ENCODE measurements around the gene FURIN. TPM values are rescaled to one million over a fixed set of nuclear protein-coding genes. Genes with fewer than 3 reads are reported as not detected.

Gene FURIN
- total and polyA plus RNA-seq, 2 of the 8 experiments (the other 6 are each of a cell fraction or from before 2014, with no cell fraction given): 15.8 to 32.1 TPM

GRCh38 chr15:90876046-90876445 lies 7.7 kb downstream of the FURIN start:
- Histone ChIP-seq H4K5ac (ENCODE audit: insufficient read length, low read depth, low read length) (no peak overlapping the region), H2BK15ac (ENCODE audit: low read length) (no peak overlapping the region), H3K4ac (replicated peaks; ENCODE audit: insufficient read length, low read depth, low read length) (no peak overlapping the region), H2BK12ac (ENCODE audit: low read depth, low read length) (no peak overlapping the region), H3K79me1 (ENCODE audit: low read depth, low read length) (peaks cover 2% of the 10 kb centered on the region; the same call in 1 of the 2 replicates), H3K23me2 (ENCODE audit: low read depth, low read length) (peaks cover 3% of the 10 kb centered on the region; the same call in 1 of the 2 replicates), H3K9me3 (ENCODE audit: insufficient read depth in 2 of 2, low read depth in 1 of 2, low read length in 1 of 2) (no peaks in the 10 kb centered on the region), H3K14ac (ENCODE audit: insufficient read length) (no peak overlapping the region), H4K20me1 (replicated peaks in 1 of 2; ENCODE audit: control insufficient read depth in 1 of 2, insufficient read depth in 2 of 2, low read length in 2 of 2) (peaks cover 0 to 3% of the 10 kb centered on the region in 2 experiments), H3K27ac (ENCODE audit: low read depth, low read length) (no peak overlapping the region), H3K9ac (replicated peaks in 1 of 4; ENCODE audit: extremely low read depth in 1 of 4, low read depth in 3 of 4, low read length in 3 of 4) (no peak overlapping the region), H3K4me3 (ENCODE audit: extremely low read depth in 1 of 4, insufficient read depth in 2 of 4, low read depth in 3 of 4, low read length in 4 of 4) (no peak overlapping the region), H3K4me1 (replicated peaks in 1 of 4; ENCODE audit: control insufficient read depth in 3 of 4, insufficient read depth in 4 of 4, low read length in 3 of 4) (peaks cover 11 to 24% (median 16%) of the 10 kb centered on the region in 4 experiments), H2BK120ac (replicated peaks; ENCODE audit: low read depth, low read length) (no peak overlapping the region), H3K23ac (ENCODE audit: insufficient read length) (no peak overlapping the region), H4K8ac (ENCODE audit: extremely low read depth, insufficient read depth, low read length) (no peak overlapping the region), H2AK5ac (ENCODE audit: low read depth, low read length) (no peak overlapping the region), H3K79me2 (ENCODE audit: control insufficient read depth in 1 of 2, insufficient read depth in 2 of 2, low read length in 2 of 2) (peaks cover 0 to 5% of the 10 kb centered on the region in 2 experiments; a peak in 2 of 4 replicates), H2AFZ (ENCODE audit: low read length) (no peak overlapping the region), H3K36me3 (ENCODE audit: control insufficient read depth in 2 of 4, insufficient read depth in 4 of 4, low read length in 3 of 4) (peaks cover 5 to 18% (median 12%) of the 10 kb centered on the region in 4 experiments; a peak in 5 of 8 replicates), H2BK5ac (ENCODE audit: low read depth, low read length) (no peak overlapping the region), H4K91ac (replicated peaks; ENCODE audit: insufficient read length, low read length) (no peak overlapping the region), H3K56ac (replicated peaks; ENCODE audit: insufficient read length, low read depth, low read length) (no peak overlapping the region), H3K27me3 (replicated peaks in 1 of 4; ENCODE audit: control insufficient read depth in 3 of 4, extremely low read depth in 1 of 4, insufficient read depth in 3 of 4, low read length in 3 of 4) (no peaks in the 10 kb centered on the region), H3K18ac (ENCODE audit: extremely low read depth, low read length) (no peak overlapping the region), H2BK20ac (ENCODE audit: low read length) (no peak overlapping the region), H3K4me2 (ENCODE audit: insufficient read depth in 1 of 2, low read depth in 2 of 2, low read length in 2 of 2) (no peak overlapping the region)
- POLR2A ChIA-PET (ENCODE audit: partially characterized antibody): interaction anchor here (1.1 kb wide), 1 partner anchor 14 kb away, joined by 3 read pairs; no protein-coding TSS in a partner anchor
- CTCF ChIA-PET (ENCODE audit: partially characterized antibody): interaction anchor here (1.9 kb wide), 1 partner anchor 12 kb away, joined by 5 read pairs; no protein-coding TSS in a partner anchor
- WGBS, 2 experiments (ENCODE audit: extremely low coverage in 1 of 2, insufficient coverage in 1 of 2, insufficient read length in 1 of 2, insufficient replicate concordance in 2 of 2, low coverage in 1 of 2, low lambda C conversion rate in 2 of 2, missing lambda C conversion rate in 1 of 2): 95% methylated on average over 11 of the region's 20 CpGs; no CpG with 5 or more reads in 1 of the 2 experiments
- no peak for FAIRE-seq
- TF ChIP-seq JUN (IDR thresholded peaks at IDR 0.05; ENCODE audit: low read depth, low read length) (no peak), CTBP2 (IDR thresholded peaks at IDR 0.05; ENCODE audit: borderline replicate concordance, insufficient read depth, insufficient read length, low read length) (no peak), ZNF274 (IDR thresholded peaks at IDR 0.05; ENCODE audit: borderline replicate concordance, extremely low read depth, low read length) (no peak), CHD2 (IDR thresholded peaks at IDR 0.05; ENCODE audit: low read length) (no peak)
- no peak for DNase-seq (ENCODE audit: low read depth in 1 of 2, low spot score in 2 of 2)

Data from H1 (cell line).